HG02610 (cell line): ENCODE measurements around the gene MOXD1.
"Not testable (repeated sequence)": the region's sequence is repeated elsewhere in the genome, so short reads cannot be mapped to it uniquely, and the experiment has no call there.

Experiments
- ATAC-seq: cut with Tn5 transposase; IDR thresholded peaks from one replicate; pipeline ENCODE4 v1.9.1; 2021; ENCODE audit warnings: mild to moderate bottlenecking, moderate library complexity; ENCODE audit not compliant: unreplicated experiment

Gene MOXD1

GRCh38 chr6:132285004-132285780, 116.1 kb downstream of the MOXD1 start:
- no peak for ATAC-seq

GRCh38 chr6:132282696-132283095, 118.6 kb downstream of the MOXD1 start:
- no peak for ATAC-seq

GRCh38 chr6:132280436-132280835, 120.8 kb downstream of the MOXD1 start:
- ATAC-seq: no peak

GRCh38 chr6:132279592-132280139, 121.6 kb downstream of the MOXD1 start:
- ATAC-seq: peak; percentile 89

GRCh38 chr6:132275066-132275970, 126.0 kb downstream of the MOXD1 start:
- ATAC-seq: no peak

GRCh38 chr6:132272776-132273175, 128.5 kb downstream of the MOXD1 start:
- ATAC-seq: no peak

GRCh38 chr6:132270726-132271402, 130.4 kb downstream of the MOXD1 start:
- no peak for ATAC-seq

GRCh38 chr6:132268666-132269065, 132.6 kb downstream of the MOXD1 start:
- not testable (repeated sequence) for ATAC-seq

GRCh38 chr6:132268209-132268608, 133.1 kb downstream of the MOXD1 start:
- ATAC-seq: no peak

- ATAC-seq: no peak
These were observed 135.7 kb downstream of the MOXD1 start for GRCh38 chr6:132265451-132266097.

- no peak for ATAC-seq
These were observed 137.2 kb downstream of the MOXD1 start for GRCh38 chr6:132264021-132264500.

GRCh38 chr6:132261354-132261753, 139.9 kb downstream of the MOXD1 start:
- no peak for ATAC-seq

GRCh38 chr6:132259070-132259469, 142.2 kb downstream of the MOXD1 start:
- ATAC-seq: no peak

- ATAC-seq: no peak
These were observed 143.7 kb downstream of the MOXD1 start for GRCh38 chr6:132257561-132257960.

GRCh38 chr6:132256457-132256856, 144.8 kb downstream of the MOXD1 start:
- no peak for ATAC-seq

GRCh38 chr6:132253906-132254305, 147.4 kb downstream of the MOXD1 start:
- no peak for ATAC-seq

GRCh38 chr6:132253211-132253610, 148.1 kb downstream of the MOXD1 start:
- no peak for ATAC-seq

- ATAC-seq: no peak
These were observed 149.2 kb downstream of the MOXD1 start for GRCh38 chr6:132252113-132252512.

GRCh38 chr6:132251711-132252110, 149.6 kb downstream of the MOXD1 start:
- no peak for ATAC-seq

GRCh38 chr6:132247381-132248159, 153.7 kb downstream of the MOXD1 start:
- ATAC-seq: no peak
